ENCODE measurements around the gene CEP112.
"Not testable (repeated sequence)": the region's sequence is repeated elsewhere in the genome, so short reads cannot be mapped to it uniquely, and the experiment has no call there.

Gene CEP112

DNA sequence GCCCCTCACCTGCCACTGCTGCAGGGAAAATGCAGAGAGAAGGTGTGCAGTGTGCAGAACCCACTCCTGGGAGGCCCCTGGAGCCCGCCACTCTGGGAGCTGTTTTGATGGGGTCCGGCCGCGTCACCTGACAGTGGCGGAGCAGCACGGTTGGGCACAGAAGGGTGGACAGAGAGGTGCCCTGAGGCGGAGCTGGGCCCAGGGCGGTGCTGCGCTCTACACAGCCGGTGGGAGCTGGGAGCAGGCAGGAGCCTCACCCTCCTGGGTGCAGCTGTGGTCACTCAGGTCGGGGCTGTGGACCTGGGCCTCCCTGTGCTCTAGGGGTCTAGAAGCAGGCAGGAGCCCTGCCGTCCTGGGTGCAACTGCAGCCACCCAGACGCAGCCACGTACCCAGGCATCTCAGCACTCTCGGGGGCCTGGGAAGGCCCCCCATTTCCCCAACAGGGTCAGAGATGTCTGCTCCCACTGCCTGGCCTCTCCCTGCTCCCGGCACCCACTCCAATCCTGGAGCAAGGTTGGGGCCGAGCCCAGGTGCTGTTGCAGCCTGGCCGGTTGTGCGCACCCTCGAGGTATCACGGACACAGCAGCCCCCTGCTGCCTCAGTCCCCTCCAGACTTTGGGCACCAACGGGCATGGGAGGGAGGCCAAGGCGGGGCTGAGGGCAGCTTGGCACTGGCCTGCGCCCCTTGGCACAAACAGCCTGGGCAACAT is 326.1 kb downstream of the CEP112 start:
- no peak for DNase-seq

DNA sequence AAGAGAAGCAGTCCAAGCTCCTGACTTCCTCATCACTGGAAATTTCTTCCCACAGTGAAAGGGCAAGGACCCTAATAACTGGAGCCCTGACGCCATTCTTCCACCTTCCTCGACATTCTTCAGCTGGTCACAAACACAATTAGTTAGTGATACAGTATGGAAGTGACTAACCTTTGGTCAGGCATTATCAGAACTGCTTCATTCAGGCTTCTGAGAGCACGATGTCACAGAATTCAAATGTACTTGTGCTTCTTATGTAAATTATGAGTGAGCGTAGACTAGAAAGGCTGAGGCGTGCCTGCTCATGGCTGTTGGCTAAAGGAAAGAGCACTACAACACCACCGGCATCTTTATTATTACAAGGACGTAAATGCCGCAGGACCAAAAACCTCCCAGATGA is 327.5 kb downstream of the CEP112 start:
- DNase-seq: no peak

DNA sequence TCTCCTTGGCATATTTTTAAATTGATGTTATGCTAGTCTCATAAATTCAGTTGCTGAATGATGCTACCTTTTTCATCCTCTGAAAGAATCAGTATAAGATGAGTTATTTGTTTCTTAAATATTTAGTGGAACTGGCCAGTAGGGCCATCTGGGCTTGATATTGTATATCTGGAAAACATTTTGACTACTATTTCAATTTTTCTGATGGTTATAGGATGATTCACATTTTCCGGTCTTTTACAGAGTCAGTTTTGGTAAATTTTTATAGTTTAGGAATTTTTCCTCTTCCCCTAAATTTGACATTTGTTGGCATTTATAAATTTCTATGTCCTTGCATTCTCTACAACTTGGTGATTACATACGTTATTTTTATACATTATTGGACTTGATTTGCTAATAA is 334.2 kb downstream of the CEP112 start:
- DNase-seq: no peak

DNA sequence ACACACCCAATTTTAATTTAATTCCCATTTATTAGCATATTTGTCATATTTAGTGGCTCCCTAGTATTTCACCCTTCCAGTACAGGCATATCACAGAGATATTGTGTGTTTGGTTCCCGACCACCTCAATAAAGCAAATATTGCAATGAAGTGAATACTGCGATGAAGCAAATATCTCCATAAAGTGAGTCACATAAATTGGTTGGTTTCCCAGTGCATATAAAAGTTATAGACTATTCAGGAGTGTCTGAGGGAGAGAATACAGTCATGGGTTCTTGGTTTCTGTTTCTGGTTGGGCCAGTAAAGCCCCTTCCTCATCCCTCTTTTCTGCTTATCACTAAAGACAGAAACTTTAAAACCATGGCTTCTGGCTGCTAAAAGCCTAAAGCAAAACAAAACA is 335.1 kb downstream of the CEP112 start:
- no peak for DNase-seq

DNA sequence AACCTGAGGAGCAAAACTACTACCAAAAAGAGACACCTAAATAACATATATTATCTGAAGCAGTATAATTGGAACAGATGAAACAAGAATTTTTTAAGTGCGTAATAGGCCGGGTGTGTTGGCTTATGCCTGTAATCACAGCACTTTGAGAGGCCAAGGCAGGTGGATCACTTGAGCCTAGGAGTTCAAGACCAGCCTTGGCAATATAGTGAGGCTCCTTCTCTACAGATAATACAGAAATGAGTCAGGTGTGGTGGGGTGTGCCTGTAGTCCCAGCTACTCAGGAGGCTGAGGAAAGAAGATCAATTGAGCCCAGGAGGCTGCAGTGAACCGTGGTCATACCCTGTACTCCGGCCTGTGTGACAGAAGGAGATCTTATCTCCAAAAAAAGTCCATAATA is 336.3 kb downstream of the CEP112 start:
- DNase-seq: no peak

DNA sequence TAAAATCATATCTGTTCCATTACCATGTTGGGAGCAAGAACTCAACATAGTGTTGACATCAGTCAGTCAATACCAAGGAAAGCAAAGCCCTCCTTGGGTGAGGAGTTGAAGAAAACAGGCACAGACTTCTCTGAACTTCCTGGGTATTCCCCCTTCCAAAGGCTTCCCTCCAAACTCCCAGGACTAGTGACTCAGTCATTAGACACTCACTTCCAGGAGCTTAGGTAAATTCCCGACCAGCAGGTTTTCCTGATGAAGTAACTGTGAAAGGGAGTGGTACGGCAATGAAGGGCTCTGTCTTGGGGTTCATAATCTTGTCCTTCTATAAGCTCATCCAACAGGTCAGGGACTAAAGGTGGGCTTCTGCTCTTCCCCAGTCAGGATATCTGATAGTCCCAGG is 336.7 kb downstream of the CEP112 start:
- no peak for DNase-seq

DNA sequence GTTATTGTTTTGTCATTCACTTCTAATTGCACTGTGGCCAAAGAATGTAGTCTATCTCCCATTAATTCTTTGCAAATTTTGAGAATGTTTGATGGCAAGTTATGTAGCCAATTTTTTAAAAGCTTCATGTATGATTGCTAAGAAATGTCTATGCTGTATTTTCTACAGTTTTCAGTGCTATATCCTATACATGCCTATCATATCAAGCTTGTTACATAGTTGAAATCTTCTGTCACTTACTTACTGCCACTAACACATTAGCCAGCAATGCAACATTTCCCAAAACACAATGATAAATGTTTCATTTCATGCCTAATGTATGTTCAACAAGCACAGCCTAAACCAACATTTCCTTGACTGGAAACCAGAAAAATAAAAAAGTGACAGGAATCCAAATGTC is 338.1 kb downstream of the CEP112 start:
- DNase-seq: no peak

DNA sequence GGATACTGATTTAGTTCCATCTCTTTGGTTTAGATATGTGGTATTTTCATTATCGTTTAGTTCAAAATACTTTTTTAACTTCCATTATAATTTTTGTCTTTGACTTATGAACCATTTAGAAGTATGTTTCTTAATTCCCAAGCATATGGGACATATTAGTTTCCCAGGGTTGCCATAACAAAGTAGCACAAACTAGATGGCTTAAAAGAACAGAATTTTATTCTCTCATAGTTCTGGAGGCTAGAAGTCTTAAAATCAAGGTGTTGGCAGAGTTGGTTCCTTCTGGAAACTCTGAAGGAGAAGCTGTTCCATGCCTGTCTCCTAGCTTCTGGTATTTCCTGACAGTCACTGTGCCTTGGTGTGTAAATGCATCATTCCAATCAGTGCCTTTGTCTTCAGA is 339.0 kb downstream of the CEP112 start:
- no peak for DNase-seq

DNA sequence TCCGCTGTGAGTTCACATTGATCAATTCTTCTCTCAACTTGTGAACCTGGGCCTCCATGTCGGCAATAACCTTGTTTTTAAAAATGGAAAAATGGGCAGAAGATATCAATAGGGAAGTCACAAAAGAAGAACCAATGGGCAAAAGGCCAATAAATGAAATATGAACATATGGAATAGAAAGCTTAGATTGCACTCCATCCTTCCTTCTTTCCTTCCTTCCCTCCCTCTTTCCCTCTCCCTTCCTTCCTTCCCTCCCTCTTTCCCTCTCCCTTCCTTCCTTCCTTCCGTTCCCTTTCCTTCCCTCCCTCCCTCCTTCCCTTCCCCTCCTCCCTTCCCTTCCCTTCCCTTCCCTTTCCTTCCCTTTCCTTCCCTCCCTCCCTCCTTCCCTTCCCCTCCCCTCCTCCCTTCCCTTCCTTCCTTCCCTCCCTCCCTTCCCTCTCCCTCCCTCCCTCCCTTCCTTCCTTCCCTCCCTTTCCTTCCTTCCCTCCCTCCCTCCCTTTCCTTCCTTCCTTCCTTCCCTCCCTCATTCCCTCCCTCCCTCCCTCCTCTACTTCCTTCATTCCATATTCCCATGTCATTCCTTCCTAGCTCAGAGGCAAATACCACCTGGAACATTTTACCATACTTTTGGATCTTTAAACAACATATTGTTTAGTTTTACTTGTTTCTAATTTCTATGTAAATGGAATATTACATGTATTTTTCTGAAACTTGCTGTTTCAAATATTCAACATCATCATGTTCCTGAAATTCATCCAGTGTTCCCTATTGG is 339.8 kb downstream of the CEP112 start:
- no peak for DNase-seq

DNA sequence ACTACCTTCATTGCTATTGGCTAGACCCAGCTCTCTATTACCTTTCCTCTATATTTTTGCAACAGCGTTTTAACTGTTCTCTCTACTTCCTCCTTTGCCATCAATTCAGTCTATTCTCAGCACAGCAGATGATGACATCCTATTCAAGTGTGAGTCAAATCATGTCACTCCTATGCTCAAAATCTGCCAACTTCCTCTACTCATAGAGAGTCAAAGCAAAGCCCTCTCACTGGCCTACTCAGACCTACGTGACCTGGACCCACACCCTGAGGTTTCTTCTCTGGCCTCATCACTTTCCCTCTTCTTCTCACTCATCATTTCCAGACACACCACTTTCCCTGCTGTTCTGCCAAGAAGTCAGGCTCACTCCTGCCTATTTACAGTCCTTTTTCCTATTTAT is 341.4 kb downstream of the CEP112 start:
- no peak for DNase-seq

DNA sequence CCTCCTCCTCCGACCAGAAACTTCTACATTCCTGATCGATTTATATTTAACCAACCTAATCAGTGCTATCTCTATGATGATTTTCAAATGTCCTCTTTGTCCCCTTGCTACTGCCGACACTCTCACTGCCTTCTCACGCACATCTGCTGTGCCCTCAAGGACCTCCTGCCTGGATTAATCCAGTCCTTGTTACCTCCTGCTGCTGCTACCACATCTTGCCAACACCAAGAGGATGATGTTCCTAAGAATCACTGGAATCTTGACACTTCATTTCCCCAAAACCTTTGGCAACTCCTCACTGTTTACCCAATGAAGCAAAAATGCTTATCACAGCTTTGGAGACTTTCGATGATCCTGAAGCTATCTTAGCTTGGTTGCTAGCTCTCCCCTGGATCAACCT is 343.2 kb downstream of the CEP112 start:
- no peak for DNase-seq

DNA sequence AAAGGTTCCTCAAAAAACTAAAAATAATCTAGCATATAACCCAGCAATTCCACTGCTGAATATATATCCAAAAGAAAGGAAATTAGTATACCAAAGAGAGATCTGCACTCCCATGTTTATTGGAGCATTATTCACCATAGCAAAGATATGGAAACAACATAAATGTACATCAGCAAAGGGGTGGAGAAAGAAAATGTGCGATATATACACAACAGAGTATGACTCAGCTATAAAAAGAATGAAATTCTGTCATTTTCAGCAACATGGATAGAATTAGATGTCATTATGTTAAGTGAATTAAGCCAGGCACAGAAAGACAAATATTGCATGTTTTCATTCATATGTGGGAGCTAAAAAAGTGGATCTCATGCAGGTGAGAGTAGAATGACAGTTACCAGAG is 350.8 kb downstream of the CEP112 start:
- no peak for DNase-seq

DNA sequence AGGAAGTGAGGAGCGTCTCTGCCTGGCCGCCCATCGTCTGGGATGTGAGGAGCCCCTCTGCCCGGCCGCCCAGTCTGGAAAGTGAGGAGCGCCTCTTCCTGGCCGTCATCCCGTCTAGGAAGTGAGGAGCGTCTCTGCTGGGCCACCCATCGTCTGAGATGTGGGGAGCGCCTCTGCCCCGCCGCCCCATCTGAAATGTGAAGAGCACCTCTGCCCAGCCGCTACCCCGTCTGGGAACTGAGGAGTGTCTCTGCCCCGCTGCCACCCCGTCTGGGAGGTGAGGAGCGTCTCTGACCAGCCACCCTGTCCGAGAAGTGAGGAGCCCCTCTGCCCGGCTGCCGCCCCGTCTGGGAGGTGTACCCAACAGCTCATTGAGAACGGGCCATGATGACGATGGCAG is 354.7 kb downstream of the CEP112 start:
- DNase-seq: not testable (repeated sequence)

DNA sequence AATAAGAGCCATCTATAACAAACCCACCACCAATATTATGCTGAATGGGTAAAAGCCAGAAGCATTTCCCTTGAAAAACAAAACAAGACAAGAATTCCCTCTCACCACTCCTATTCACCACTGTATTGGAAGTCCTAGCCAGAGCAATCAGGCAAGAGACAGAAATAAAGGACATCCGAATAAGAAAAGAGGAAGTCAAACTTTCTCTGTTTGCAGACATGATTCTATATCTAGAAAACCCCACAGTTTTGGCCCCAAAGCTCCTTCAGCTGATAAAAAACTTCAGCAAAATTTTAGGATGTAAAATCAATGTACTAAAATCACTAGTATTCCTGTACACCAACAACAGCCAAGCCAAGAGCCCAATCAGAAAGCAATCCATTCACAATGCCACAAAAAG is 358.7 kb downstream of the CEP112 start:
- DNase-seq: no peak

DNA sequence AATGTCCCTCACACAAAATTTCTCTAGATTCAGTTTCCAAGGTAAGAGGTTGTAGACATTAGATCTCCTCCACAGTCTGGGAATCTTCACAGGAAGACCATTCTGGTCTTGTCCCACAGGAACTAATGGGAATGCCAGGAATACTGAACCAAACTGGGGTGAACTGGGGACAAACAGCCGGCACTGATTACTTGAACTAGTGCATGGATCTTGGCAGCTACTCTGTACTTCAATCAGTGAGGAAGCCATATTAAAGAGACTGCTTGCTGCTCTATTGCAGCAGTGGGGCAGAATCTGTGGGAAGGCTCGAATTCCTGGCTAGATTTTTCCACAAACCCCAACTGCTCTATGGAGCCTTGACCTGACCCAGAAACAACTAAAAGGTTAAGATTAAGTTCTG is 361.6 kb downstream of the CEP112 start:
- no peak for DNase-seq

DNA sequence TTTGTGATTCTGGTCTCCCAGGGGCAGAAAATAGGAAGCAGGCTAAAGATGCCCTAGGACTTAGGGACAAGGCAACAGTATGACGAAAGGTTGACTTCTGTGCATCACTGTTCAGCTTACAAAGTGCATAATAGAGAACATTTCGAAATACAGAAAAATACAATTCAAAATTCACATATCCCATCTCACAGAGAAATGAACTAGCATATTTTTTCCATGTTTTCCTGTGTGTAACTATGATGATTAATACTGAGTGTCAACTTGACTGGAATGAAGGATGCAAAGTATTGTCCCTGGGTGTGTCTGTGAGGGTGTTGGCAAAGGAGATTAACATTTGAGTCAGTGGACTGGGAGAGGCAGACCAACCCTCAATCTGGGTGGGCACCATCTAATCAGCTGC is 365.4 kb downstream of the CEP112 start:
- DNase-seq: not testable (repeated sequence)

DNA sequence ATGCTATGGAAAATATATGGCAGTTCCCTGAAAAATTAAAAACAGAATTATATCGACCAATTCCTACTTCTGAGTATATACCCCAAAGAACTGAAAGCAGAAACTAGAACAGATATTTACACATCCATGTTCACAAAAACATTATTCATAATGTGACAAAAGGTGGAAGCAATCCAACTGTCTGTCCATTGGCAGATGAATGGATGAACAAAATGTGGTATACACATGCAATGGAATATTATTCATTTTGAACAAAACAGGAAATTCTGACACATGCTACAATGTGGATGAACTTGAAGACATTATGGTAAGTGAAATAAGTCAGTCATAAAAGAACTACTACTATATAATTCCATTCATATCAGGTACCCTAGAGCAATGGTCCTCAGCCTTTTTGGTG is 367.0 kb downstream of the CEP112 start:
- no peak for DNase-seq

DNA sequence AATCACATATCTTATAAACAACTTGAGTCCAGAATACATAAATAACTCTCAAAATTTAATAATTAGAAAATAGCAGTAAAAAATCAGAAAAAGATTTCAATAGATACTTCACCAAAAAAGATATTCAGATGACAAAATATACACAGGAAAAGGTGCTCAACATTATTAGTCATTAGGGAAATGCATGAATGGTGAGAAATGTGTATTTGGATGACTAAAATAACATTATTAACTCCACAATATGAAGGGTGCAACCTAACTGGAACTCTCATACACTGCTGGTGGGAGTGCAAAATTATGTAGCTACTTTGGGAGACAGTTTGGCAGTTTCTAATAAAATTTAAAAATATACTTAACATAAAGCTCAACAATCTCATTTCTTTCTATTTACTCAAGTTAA is 368.2 kb downstream of the CEP112 start:
- no peak for DNase-seq

DNA sequence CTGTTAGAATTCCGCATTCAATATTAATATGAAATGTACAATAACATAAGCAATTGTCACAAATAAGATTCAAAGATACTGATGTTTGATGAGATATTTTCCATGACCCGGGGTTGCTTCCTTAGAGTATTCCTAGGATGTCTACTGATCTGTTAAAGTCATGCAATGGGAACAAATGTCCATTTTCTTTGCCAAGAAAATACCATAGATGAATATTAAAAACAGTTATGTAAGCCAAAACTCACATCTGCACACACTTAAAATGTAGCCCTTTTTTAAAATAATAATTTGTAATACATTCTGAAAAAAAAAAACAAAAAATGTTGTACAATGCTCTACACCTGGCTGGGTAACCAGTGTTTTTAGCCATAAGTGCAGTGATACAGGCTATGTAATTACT is 371.1 kb downstream of the CEP112 start:
- DNase-seq: no peak

DNA sequence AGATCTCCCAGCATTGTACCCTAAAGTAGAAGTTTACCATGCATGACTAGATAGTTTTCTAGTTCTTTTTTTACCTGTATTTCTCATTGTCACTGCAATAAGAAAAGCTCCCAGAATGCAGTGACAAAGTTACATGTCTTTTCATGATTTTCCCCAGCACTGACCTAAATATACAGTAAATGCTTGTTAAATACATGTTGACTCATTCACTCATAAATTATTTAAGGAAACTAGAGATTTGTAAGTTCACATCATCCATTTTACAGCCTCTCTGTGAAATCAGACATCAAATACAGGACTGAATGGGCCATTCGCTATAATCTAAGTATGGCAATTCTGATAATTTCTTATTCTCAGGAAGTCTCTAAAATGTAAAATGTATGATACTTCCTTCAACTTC is 371.6 kb downstream of the CEP112 start:
- no peak for DNase-seq

DNA sequence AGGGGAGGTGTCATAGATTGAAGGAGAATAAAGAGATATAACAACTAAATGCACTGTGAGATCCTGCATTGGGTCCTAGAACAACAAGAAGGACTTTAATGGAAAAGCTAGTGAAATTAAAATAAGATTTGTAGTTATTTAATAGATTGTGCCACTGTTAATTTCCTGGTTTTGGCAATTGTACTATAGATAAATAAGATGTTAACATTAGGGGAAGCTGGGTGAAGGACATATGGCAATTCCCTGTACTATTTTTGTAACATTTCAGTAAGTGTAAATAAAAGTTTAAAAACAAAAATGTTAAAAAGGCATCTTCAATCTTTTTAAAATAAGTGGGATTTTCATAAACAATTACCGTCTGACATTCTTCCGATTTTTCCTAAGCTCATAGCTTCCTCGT is 372.1 kb downstream of the CEP112 start:
- no peak for DNase-seq

DNA sequence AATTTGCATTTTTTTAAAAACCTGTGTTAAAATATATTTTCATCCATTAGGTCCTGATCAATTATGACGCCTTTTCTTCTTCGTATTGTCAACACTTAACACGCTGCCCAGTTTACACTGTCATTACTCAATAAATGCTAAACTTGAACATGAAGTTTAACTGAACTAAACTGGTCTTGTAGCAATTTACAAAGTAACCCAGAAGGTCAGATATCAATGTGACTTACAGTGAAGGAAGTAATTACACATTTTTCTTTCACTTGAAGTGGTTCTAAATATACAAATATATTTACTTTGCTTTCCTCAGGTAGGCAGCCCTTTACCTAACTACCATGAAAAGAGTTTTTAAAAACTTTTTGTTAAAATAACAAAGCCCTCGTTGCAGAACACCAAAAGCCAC is 374.0 kb downstream of the CEP112 start:
- no peak for DNase-seq

DNA sequence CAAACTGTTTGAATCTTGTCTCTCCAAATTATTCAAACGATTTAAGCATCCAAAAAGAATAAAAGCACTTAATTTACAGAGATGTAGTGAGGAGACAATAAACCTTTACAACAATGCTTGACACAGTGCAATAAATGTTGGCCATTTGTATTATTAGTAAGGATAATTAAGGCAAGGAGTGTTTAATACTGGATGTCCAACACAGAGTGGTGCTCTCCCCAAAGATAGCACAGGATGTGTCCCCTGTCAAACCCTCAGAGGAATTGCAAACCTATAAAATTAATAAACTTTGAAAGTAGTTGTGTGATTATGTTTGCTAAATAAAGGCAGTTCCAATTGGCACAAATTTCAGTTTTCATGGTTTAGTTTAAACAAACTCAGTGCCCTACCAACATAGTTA is 377.5 kb downstream of the CEP112 start:
- DNase-seq: no peak

DNA sequence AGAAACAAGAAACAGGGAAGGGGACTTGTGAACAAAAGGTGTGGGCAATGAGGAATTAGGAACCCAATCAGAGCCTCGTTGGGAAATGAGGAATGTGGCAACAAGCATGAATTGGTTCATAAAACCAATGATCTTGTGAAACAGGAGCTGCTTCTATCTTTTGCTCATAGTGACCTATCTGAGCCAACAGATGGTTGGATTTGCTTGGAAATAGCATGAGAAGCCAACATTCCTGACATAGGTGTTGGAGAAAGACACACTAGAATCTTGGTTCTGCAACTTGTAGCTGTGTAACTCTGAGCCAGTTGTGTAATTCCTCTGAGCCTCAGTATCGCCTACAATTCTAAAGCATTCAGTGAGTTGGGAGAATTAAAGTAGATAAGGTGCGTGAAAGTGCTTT is 378.6 kb downstream of the CEP112 start:
- DNase-seq: no peak

DNA sequence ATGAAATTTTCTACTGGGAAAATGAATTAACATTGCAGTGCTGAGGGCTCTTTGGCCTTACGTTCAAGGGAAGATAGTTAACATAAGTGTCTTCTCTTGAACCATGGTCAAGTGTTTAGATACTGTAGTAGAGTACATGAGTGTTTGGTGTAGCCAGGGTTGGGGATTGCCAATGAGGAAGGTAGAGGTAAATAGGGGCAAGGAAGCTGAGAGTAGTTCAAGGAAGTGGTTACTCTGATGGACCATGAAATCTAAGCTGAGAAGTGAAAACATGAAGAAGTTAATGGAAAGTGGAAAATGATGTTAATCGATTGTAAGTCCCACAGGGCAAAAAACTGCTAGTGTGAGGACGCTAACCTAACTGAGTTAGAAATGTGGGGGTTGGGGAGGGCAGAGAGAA is 380.9 kb downstream of the CEP112 start:
- no peak for DNase-seq
